Loucy (cell line): Measurements from ENCODE around the gene PGM3.

Experiments
- H2AFZ ChIP-seq: fragments of 200-600 bp; sonication (generic); 2 replicates; pipeline ENCODE4 v1.6.0; 2016; ENCODE audit warnings: antibody characterized with exemption, mild to moderate bottlenecking, low read length, moderate library complexity
- H3F3A ChIP-seq: fragments of 200-600 bp; 2 replicates; pipeline ENCODE4 v1.6.0; 2016; ENCODE audit warnings: antibody characterized with exemption, low read depth, mild to moderate bottlenecking
- H3K27me3 ChIP-seq: fragments of 200-600 bp; sonication (generic); 2 replicates; pipeline ENCODE4 v1.6.1; 2014; ENCODE audit warnings: low read length, mild to moderate bottlenecking; ENCODE audit not compliant: insufficient read depth, poor library complexity, severe bottlenecking
- H3K36me3 ChIP-seq: fragments of 200-600 bp; sonication (generic); 2 replicates; pipeline ENCODE4 v1.6.1; 2016; ENCODE audit warnings: low read length; ENCODE audit not compliant: insufficient read depth
- H3K4me1 ChIP-seq: fragments of 200-600 bp; sonication (generic); 2 replicates; pipeline ENCODE4 v1.5.1; 2014; ENCODE audit warnings: low read length, mild to moderate bottlenecking; ENCODE audit not compliant: insufficient read depth, poor library complexity, severe bottlenecking
- H3K4me2 ChIP-seq: fragments of 200-600 bp; sonication (generic); 2 replicates; pipeline ENCODE4 v1.6.0; 2014; ENCODE audit warnings: antibody characterized with exemption, low read length, low read depth, mild to moderate bottlenecking; ENCODE audit not compliant: poor library complexity, severe bottlenecking
- H3K4me3 ChIP-seq: fragments of 200-600 bp; sonication (generic); 2 replicates; pipeline ENCODE4 v1.5.1; 2014; ENCODE audit warnings: low read length, mild to moderate bottlenecking, mixed read lengths; ENCODE audit not compliant: poor library complexity, severe bottlenecking
- H3K79me2 ChIP-seq: fragments of 200-600 bp; sonication (generic); 2 replicates; pipeline ENCODE4 v1.6.1; 2014; ENCODE audit warnings: low read length; ENCODE audit not compliant: insufficient read depth
- H3K9ac ChIP-seq: fragments of 200-600 bp; sonication (generic); 2 replicates; pipeline ENCODE4 v1.6.0; 2014; ENCODE audit warnings: mild to moderate bottlenecking, low read depth, low read length, moderate library complexity; ENCODE audit not compliant: poor library complexity, severe bottlenecking
- H3K9me2 ChIP-seq: fragments of 200-600 bp; sonication (generic); replicated peaks from 2 replicates; pipeline ENCODE4 v1.6.1; 2016; ENCODE audit warnings: low read depth, low read length, mixed read lengths
- H3K9me3 ChIP-seq: fragments of 200-600 bp; sonication (generic); 2 replicates; pipeline ENCODE4 v1.6.1; 2014; ENCODE audit warnings: mild to moderate bottlenecking, antibody characterized with exemption, low read length, low read depth; ENCODE audit not compliant: insufficient read depth
- H4K20me1 ChIP-seq: fragments of 200-600 bp; sonication (generic); 2 replicates; pipeline ENCODE4 v1.6.0; 2014; ENCODE audit warnings: antibody characterized with exemption, low read length, mild to moderate bottlenecking; ENCODE audit not compliant: insufficient read depth, poor library complexity, severe bottlenecking
- EZH2phosphoT487 ChIP-seq: fragments of 200-600 bp; IDR thresholded peaks from 2 replicates; pipeline ENCODE4 v1.6.1; 2018; ENCODE audit warnings: antibody characterized with exemption, mild to moderate bottlenecking, moderate library complexity, borderline replicate concordance
- TF ChIP-seq, protein P1 (sequence below): fragments of 200-600 bp; sonication (generic); conservative IDR thresholded peaks from 2 replicates; pipeline ENCODE4 v1.5.1; 2014; ENCODE audit warnings: mild to moderate bottlenecking, antibody characterized with exemption, low read length

The PGM3 gene

GRCh38 chr6:83124553-83124952, 68.5 kb downstream of the PGM3 start:
- no peaks in the 10 kb centered on the region for H3K9me3 ChIP-seq
- H4K20me1 ChIP-seq = no peaks in the 10 kb centered on the region
- H3K36me3 ChIP-seq = peaks cover 45% of the 10 kb centered on the region; the same call in 1 of the 2 replicates
- no peaks in the 10 kb centered on the region for H3K79me2 ChIP-seq
- H3K4me2 ChIP-seq = no peak overlapping the region
- no peak overlapping the region for H3K9ac ChIP-seq
- H3K4me3 ChIP-seq = no peak overlapping the region
- H3K27me3 ChIP-seq = no peaks in the 10 kb centered on the region
- no peaks in the 10 kb centered on the region for H3F3A ChIP-seq
- no peak overlapping the region for H2AFZ ChIP-seq
- TF ChIP-seq, protein P1, sequence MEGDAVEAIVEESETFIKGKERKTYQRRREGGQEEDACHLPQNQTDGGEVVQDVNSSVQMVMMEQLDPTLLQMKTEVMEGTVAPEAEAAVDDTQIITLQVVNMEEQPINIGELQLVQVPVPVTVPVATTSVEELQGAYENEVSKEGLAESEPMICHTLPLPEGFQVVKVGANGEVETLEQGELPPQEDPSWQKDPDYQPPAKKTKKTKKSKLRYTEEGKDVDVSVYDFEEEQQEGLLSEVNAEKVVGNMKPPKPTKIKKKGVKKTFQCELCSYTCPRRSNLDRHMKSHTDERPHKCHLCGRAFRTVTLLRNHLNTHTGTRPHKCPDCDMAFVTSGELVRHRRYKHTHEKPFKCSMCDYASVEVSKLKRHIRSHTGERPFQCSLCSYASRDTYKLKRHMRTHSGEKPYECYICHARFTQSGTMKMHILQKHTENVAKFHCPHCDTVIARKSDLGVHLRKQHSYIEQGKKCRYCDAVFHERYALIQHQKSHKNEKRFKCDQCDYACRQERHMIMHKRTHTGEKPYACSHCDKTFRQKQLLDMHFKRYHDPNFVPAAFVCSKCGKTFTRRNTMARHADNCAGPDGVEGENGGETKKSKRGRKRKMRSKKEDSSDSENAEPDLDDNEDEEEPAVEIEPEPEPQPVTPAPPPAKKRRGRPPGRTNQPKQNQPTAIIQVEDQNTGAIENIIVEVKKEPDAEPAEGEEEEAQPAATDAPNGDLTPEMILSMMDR = no peak
- no peak for TF ChIP-seq EZH2phosphoT487
- H3K9me2 ChIP-seq = no peaks in the 10 kb centered on the region
- H3K4me1 ChIP-seq = no peaks in the 10 kb centered on the region

DNA sequence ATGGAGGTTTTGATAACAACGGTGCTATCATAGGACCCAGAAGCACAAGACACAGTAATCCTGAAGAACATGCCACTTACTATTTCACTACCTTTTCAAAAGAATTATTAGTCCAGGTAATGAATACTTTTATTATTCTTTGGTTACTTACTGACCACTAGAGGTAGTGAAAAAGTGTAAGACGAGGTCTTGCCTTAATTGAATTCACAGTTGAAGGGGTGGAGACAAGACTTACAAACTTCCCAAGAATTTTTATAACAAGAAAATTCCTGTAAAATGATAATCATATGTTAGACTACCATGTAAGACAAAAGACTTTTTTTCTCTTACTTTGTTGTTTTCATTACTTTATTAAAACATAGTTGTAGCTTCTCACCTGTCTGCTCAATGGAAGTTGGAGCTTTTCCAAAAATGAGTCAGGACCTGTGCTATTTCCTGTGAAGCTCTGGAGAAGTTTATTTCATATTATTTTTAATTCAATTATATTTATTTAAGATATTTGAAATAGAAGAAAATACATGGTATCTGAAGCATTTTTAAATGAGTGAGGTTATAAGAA, 73.2 kb downstream of the PGM3 start:
- Histone ChIP-seq H3F3A (no peaks in the 10 kb centered on the region), H4K20me1 (no peaks in the 10 kb centered on the region), H3K4me2 (no peak overlapping the region), H2AFZ (no peak overlapping the region), H3K4me3 (no peak overlapping the region), H3K79me2 (no peaks in the 10 kb centered on the region), H3K9ac (no peak overlapping the region), H3K9me3 (no peaks in the 10 kb centered on the region), H3K9me2 (no peaks in the 10 kb centered on the region), H3K4me1 (no peaks in the 10 kb centered on the region), H3K27me3 (no peaks in the 10 kb centered on the region), H3K36me3 (peaks cover 14% of the 10 kb centered on the region; the same call in 1 of the 2 replicates)
- no peak for TF ChIP-seq EZH2phosphoT487
- TF ChIP-seq, protein P1 = no peak

DNA sequence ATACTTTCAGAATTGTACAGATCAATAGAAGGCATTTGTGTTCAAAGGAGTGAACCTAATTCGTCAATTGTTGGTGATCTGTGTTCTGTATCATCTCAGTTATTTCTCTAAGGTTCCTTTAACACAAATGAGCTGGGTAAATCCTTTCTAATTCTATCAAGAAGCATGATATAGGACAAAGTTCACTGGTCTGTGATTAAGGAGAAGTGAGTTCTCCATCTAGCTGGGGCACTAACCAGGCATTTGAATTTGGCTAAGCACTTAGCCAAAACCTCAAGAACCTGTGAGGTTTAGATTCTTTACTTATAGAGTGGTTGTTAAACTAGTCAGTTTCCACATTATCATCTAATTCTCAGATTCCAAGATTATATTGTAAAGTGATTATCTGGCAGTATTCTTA, 75.3 kb downstream of the PGM3 start:
- H3K4me2 ChIP-seq = no peak overlapping the region
- H3K9me2 ChIP-seq = no peaks in the 10 kb centered on the region
- no peaks in the 10 kb centered on the region for H3K27me3 ChIP-seq
- no peak for TF ChIP-seq EZH2phosphoT487
- TF ChIP-seq, protein P1 = no peak
- no peaks in the 10 kb centered on the region for H3K79me2 ChIP-seq
- no peaks in the 10 kb centered on the region for H3F3A ChIP-seq
- no peak overlapping the region for H3K9ac ChIP-seq
- no peak overlapping the region for H3K4me3 ChIP-seq
- H4K20me1 ChIP-seq = no peaks in the 10 kb centered on the region
- no peaks in the 10 kb centered on the region for H3K9me3 ChIP-seq
- peaks cover 11% of the 10 kb centered on the region; the same call in 1 of the 2 replicates for H3K36me3 ChIP-seq
- no peaks in the 10 kb centered on the region for H3K4me1 ChIP-seq
- no peak overlapping the region for H2AFZ ChIP-seq
